ENCODE measurements around the gene CUBN.

Gene CUBN

DNA sequence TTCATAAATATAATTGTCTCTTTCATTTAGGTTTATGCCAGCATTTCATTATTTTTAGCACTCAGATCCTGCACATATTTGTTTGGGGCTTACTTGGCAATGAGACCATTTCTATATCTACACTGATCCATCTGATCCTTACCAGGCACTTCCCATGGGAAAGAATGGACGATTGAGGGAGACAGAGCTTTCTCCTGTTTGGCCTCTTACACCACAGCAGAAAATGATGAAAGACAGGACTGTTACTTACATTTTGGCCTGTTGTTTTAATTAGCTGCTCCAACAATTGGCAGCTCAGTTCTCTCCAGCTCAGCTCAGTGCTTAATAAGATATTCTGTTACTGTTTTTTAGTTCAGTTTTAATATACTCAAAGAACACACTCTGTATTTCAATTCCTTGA lies 234.8 kb downstream of the CUBN start:
- no peak overlapping the region for H3K27ac ChIP-seq (replicated peaks)
- H3K4me3 ChIP-seq (replicated peaks; ENCODE audit: insufficient read depth, low read length), result no peak overlapping the region
- DNase-seq (ENCODE audit: low read depth in 1 of 2, low spot score in 1 of 2), result no peak
- TF ChIP-seq GABPA (IDR thresholded peaks at IDR 0.05; ENCODE audit: low read depth) (no peak), SPI1 (IDR thresholded peaks at IDR 0.05; ENCODE audit: borderline replicate concordance, low read depth) (no peak), REST (IDR thresholded peaks at IDR 0.05; ENCODE audit: insufficient replicate concordance, low read depth) (no peak), POLR2AphosphoS5 (IDR thresholded peaks at IDR 0.05; ENCODE audit: low read depth) (no peak), CTCF (IDR thresholded peaks at IDR 0.05; ENCODE audit: insufficient read depth, low read length) (no peak)
- H3K27me3 ChIP-seq (ENCODE audit: insufficient read depth, poor library complexity, severe bottlenecking), result no peaks in the 10 kb centered on the region

DNA sequence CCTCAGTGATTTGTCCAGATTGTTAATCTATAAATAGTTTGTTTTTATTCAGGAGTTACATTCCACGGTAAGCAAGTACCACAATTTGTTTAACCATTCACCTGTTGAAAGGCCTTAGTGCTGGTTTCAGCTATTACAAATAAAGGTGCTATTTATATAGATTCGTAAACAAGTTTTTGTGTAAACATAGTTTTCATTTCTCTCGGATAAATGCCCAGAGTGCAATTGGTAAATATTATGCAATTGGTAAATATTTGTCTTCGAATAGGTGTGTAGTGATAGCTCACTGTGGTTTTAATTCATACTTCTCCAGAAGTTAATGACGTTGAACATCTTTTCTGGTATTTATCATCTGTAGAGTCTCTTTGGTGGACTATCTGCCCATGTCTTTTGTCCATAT lies 235.9 kb downstream of the CUBN start:
- Histone ChIP-seq H3K4me3 (replicated peaks; ENCODE audit: insufficient read depth, low read length) (no peak overlapping the region), H3K27me3 (ENCODE audit: insufficient read depth, poor library complexity, severe bottlenecking) (no peaks in the 10 kb centered on the region), H3K27ac (replicated peaks) (no peak overlapping the region)
- TF ChIP-seq GABPA (IDR thresholded peaks at IDR 0.05; ENCODE audit: low read depth) (no peak), REST (IDR thresholded peaks at IDR 0.05; ENCODE audit: insufficient replicate concordance, low read depth) (no peak), POLR2AphosphoS5 (IDR thresholded peaks at IDR 0.05; ENCODE audit: low read depth) (no peak), CTCF (IDR thresholded peaks at IDR 0.05; ENCODE audit: insufficient read depth, low read length) (no peak), SPI1 (IDR thresholded peaks at IDR 0.05; ENCODE audit: borderline replicate concordance, low read depth) (no peak)
- DNase-seq (ENCODE audit: low read depth in 1 of 2, low spot score in 1 of 2), result no peak

DNA sequence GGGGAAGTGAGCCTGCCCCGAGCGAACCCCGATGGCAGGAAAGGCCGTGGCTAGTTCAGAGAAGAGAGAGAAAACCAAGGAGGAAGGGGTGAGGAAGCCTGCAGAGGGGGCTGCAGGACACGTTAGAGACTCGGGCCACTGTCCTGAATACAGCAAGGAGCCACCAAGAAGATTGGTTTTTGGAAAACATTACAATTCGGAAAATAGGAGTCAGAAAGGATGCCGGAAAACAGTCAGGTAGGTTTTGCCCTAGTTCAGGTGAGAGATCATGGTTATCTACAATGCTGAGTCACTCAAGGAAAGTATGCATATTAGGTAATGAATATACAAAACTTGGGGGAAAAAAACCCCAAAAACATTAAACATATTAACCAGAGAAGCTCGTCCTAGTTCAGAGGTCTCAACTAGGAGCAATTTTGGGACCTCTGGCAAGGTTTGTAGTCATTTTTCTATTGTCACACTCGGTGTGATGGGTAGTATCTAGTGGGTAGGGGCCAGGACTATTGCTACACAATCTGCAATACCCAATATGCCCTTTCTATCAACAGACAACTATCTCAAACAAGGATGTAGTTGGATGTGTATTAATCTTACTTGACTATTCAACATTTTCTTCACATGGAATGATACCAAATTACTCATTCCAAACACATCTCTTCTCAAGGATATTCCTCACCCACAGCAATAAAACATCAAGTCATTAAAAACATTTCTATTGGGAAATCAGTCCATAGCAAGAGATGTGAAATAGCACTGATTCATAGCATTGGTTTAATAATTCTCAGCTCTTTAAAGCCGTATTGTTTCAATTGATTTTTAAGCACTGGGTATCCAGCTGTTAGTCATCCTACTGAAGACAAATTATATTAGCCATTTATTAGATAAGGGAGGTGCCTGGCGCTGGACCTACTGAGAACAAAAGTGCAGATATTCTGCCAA lies 238.0 kb downstream of the CUBN start:
- H3K4me3 ChIP-seq (replicated peaks; ENCODE audit: insufficient read depth, low read length), result no peak overlapping the region
- TF ChIP-seq REST (IDR thresholded peaks at IDR 0.05; ENCODE audit: insufficient replicate concordance, low read depth), result no peak
- TF ChIP-seq POLR2AphosphoS5 (IDR thresholded peaks at IDR 0.05; ENCODE audit: low read depth), result no peak
- TF ChIP-seq GABPA (IDR thresholded peaks at IDR 0.05; ENCODE audit: low read depth), result no peak
- no peak for TF ChIP-seq SPI1 (IDR thresholded peaks at IDR 0.05; ENCODE audit: borderline replicate concordance, low read depth)
- no peak for TF ChIP-seq CTCF (IDR thresholded peaks at IDR 0.05; ENCODE audit: insufficient read depth, low read length)
- no peak overlapping the region for H3K27ac ChIP-seq (replicated peaks)
- no peaks in the 10 kb centered on the region for H3K27me3 ChIP-seq (ENCODE audit: insufficient read depth, poor library complexity, severe bottlenecking)
- peak in 1 of 2 experiments; percentile 35 for DNase-seq (ENCODE audit: low read depth in 1 of 2, low spot score in 1 of 2)
